Ishikawa (cell line): ENCODE data around the gene ZNF341.
A peak's percentile ranks its signal among the peaks of the same experiment; 100 is the strongest.

ENCODE experiments used
- CEBPB ChIP-seq: IDR thresholded peaks from 2 replicates; pipeline ENCODE4 v1.6.1; 2012
- CREB1 ChIP-seq: IDR thresholded peaks from 2 replicates; pipeline ENCODE4 v1.6.1; 2012; ENCODE audit warnings: low read depth
- EGR1 ChIP-seq: IDR thresholded peaks from 2 replicates; pipeline ENCODE4 v1.6.1; 2012
- EP300 ChIP-seq: IDR thresholded peaks from 2 replicates; pipeline ENCODE4 v1.6.1; 2012; ENCODE audit warnings: borderline replicate concordance
- FOXM1 ChIP-seq: IDR thresholded peaks from 2 replicates; pipeline ENCODE4 v1.6.1; 2012; ENCODE audit warnings: low read depth, borderline replicate concordance
- MAX ChIP-seq: IDR thresholded peaks from 2 replicates; pipeline ENCODE4 v1.6.1; 2012
- NFIC ChIP-seq: IDR thresholded peaks from 2 replicates; pipeline ENCODE4 v1.6.1; 2012
- RAD21 ChIP-seq: IDR thresholded peaks from 2 replicates; pipeline ENCODE4 v1.6.1; 2012; ENCODE audit warnings: low read depth
- REST ChIP-seq: IDR thresholded peaks from 2 replicates; pipeline ENCODE4 v1.6.1; 2012; ENCODE audit warnings: low read depth, mild to moderate bottlenecking
- TAF1 ChIP-seq: IDR thresholded peaks from 2 replicates; pipeline ENCODE4 v1.6.1; 2012; ENCODE audit warnings: low read depth, mild to moderate bottlenecking
- TCF12 ChIP-seq: IDR thresholded peaks from 2 replicates; pipeline ENCODE4 v1.6.1; 2012; ENCODE audit warnings: low read depth
- TEAD4 ChIP-seq: IDR thresholded peaks from 2 replicates; pipeline ENCODE4 v1.6.1; 2012
- USF1 ChIP-seq: IDR thresholded peaks from 2 replicates; pipeline ENCODE4 v1.6.1; 2012
- YY1 ChIP-seq: IDR thresholded peaks from 2 replicates; pipeline ENCODE4 v1.6.1; 2012; ENCODE audit warnings: low read depth
- ZBTB7A ChIP-seq: IDR thresholded peaks from 2 replicates; pipeline ENCODE4 v1.6.1; 2012; ENCODE audit warnings: low read depth

ZNF341 gene

GRCh38 chr20:33791959-33792597, 60.3 kb downstream of the ZNF341 start:
- TF ChIP-seq NFIC: 0 out of 2 replicates have a peak, but pooled peaks have one; percentile 30
- no peak for TF ChIP-seq CEBPB
- peak; percentile 91 for TF ChIP-seq ZBTB7A
- peak; percentile 76 for TF ChIP-seq RAD21
- TF ChIP-seq YY1: no peak

- TF ChIP-seq FOXM1 (no peak), CREB1 (no peak), TEAD4 (no peak)
Observed at GRCh38 chr20:33793011-33793931, 61.5 kb downstream of the ZNF341 start.

- TF ChIP-seq CEBPB (no peak), CREB1 (no peak), FOXM1 (no peak), TAF1 (peak; percentile 15; the same call in 1 of the 2 replicates), EGR1 (no peak), TCF12 (peak; percentile 93), ZBTB7A (0 out of 2 replicates have a peak, but pooled peaks have one; percentile 53), EP300 (peak; percentile 61; the same call in 1 of the 2 replicates), NFIC (peak; percentile 66), USF1 (peak; percentile 49; the same call in 1 of the 2 replicates), MAX (peak; percentile 95), YY1 (no peak)
Observed at GRCh38 chr20:33796263-33796906, 64.6 kb downstream of the ZNF341 start.

- 0 out of 2 replicates have a peak, but pooled peaks have one; percentile 31 for TF ChIP-seq TEAD4
- no peak for TF ChIP-seq CEBPB
Observed at GRCh38 chr20:33796907-33797544, 65.2 kb downstream of the ZNF341 start.

- TF ChIP-seq TAF1 (no peak), RAD21 (no peak)
Observed at GRCh38 chr20:33798444-33798843, 66.6 kb downstream of the ZNF341 start.

GRCh38 chr20:33803921-33804337, 72.1 kb downstream of the ZNF341 start:
- TF ChIP-seq TCF12: no peak
- TF ChIP-seq REST: no peak
- no peak for TF ChIP-seq EP300
- no peak for TF ChIP-seq TEAD4
- no peak for TF ChIP-seq CEBPB
- no peak for TF ChIP-seq RAD21
- no peak for TF ChIP-seq FOXM1
- no peak for TF ChIP-seq TAF1
- TF ChIP-seq NFIC: no peak
- no peak for TF ChIP-seq MAX

GRCh38 chr20:33808388-33808787, 76.6 kb downstream of the ZNF341 start:
- TF ChIP-seq TEAD4 (no peak), USF1 (no peak), MAX (no peak), EGR1 (no peak), CREB1 (no peak), RAD21 (no peak), ZBTB7A (no peak), CEBPB (no peak), YY1 (no peak)
